Measurements from ENCODE around the gene P3H1. TPM values are rescaled to one million over a fixed set of nuclear protein-coding genes. Genes with fewer than 3 reads are reported as not detected.
"Not testable (repeated sequence)": the region's sequence is repeated elsewhere in the genome, so short reads cannot be mapped to it uniquely, and the experiment has no call there.

P3H1 gene
- polyA plus RNA-seq, 1 experiment: 156 TPM

DNA sequence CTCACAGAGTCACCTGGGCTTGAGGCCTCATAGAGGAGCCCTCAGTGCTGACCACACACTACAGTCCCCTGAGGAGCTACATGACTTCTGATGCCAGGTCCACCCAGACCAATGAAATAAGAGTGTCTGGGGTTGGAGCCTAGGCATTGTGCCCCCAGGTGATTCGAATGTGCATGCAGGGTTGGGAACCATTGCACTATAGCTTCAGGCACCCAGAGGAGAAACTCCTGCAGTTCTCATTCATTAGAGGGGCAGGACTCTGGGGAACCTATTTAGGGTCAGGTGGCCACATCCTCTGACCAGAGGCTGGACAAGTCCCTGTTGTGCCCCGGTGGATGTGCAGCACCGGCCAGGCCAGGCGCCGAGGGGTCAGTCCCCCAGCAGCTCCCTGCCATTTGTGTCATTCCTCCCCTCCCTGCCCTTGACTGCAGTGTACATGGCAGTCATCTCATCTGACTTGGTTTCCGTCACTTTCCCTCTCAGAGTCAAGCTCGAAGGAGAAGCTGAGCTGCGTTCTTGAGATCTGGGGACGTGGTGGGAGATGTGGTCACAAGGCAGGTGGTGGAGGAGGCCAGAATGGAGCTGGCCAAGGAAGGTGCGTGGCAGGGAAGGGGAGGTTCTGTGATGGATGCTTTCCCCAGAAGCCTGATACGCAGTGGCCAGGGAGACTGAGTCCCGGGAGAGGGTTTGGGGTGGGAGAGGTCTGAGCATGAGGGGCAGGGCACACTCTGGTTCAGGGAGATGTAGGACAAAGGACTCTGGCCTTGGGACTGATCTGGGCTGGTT is 33.2 kb downstream of the P3H1 start:
- POLR2A ChIA-PET: no interaction called here
- Histone ChIP-seq H3K27me3 (ENCODE audit: control insufficient read depth, insufficient read depth, low read length) (peaks cover 3% of the 10 kb centered on the region), H3K9me3 (ENCODE audit: control insufficient read depth, insufficient read depth, low read length) (no peaks in the 10 kb centered on the region; the same call in 1 of the 2 replicates), H3K27ac (ENCODE audit: low read depth, low read length) (no peak overlapping the region), H3K4me3 (ENCODE audit: low read depth, low read length) (no peak overlapping the region)
- DNase-seq (ENCODE audit: low read depth, low spot score): no peak
- CTCF ChIA-PET: interaction anchor here (0.7 kb wide), 1 partner anchor 32 kb away, joined by 3 read pairs; no protein-coding TSS in a partner anchor
- TF ChIP-seq, protein P1, sequence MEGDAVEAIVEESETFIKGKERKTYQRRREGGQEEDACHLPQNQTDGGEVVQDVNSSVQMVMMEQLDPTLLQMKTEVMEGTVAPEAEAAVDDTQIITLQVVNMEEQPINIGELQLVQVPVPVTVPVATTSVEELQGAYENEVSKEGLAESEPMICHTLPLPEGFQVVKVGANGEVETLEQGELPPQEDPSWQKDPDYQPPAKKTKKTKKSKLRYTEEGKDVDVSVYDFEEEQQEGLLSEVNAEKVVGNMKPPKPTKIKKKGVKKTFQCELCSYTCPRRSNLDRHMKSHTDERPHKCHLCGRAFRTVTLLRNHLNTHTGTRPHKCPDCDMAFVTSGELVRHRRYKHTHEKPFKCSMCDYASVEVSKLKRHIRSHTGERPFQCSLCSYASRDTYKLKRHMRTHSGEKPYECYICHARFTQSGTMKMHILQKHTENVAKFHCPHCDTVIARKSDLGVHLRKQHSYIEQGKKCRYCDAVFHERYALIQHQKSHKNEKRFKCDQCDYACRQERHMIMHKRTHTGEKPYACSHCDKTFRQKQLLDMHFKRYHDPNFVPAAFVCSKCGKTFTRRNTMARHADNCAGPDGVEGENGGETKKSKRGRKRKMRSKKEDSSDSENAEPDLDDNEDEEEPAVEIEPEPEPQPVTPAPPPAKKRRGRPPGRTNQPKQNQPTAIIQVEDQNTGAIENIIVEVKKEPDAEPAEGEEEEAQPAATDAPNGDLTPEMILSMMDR (IDR thresholded peaks at IDR 0.05; ENCODE audit: low read depth, low read length): no peak

DNA sequence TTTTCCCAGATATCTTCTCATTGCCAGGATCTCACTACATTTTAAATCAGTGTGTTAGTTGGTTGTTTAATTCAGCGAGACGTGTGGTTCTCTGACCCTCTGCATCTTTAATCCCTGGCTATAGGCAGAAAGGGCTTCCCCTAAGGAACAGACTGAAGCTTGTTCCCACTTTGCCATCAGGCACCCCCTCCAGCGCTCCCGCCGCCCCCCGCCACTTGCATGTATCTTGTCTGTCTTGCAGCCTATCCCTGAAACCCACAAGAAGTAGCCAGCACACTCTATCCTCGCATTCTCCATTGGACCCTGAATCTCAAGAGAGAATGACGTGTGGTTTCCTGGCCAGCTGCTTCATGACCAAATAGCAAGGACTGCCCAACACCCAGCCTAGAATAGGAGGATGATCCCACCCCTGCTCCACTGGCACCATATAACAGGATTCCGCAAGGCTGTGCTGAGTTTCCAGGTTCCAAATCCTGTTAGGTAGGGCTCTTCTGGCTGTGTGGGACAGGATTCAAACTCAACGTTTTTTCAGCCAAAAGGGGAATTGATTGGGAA is 34.6 kb downstream of the P3H1 start:
- Histone ChIP-seq H3K27ac (ENCODE audit: low read depth, low read length) (no peak overlapping the region), H3K27me3 (ENCODE audit: control insufficient read depth, insufficient read depth, low read length) (peaks cover 3% of the 10 kb centered on the region), H3K9me3 (ENCODE audit: control insufficient read depth, insufficient read depth, low read length) (no peaks in the 10 kb centered on the region; the same call in 1 of the 2 replicates), H3K4me3 (ENCODE audit: low read depth, low read length) (no peak overlapping the region)
- CTCF ChIA-PET: interaction anchor here (0.6 kb wide), 1 partner anchor 148 kb away, joined by 3 read pairs; no protein-coding TSS in a partner anchor
- POLR2A ChIA-PET: interaction anchor here (1.0 kb wide), 1 partner anchor 13 kb away, joined by 4 read pairs; no protein-coding TSS in a partner anchor
- TF ChIP-seq, protein P1 (IDR thresholded peaks at IDR 0.05; ENCODE audit: low read depth, low read length): no peak
- no peak for DNase-seq (ENCODE audit: low read depth, low spot score)

DNA sequence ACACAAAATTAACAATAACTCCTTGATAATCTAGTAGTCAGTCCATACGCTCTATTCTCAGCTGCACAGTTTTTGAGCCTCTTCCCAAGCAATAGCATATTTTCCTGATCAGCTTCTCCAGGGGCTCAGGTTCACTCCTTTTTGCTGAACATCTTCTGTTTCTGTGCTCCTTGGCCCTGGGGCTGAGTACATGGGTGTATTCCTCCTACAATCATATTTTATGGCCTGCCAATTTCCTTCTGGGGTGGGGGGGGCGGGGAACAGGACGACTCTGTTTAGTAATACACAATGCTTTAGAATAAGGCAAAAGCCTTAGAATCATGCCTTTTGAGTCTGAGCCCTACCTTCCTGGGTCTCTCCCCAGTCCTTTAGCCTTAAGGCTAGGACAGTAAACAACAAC is 35.2 kb downstream of the P3H1 start:
- peaks cover 3% of the 10 kb centered on the region for H3K27me3 ChIP-seq (ENCODE audit: control insufficient read depth, insufficient read depth, low read length)
- no peak for DNase-seq (ENCODE audit: low read depth, low spot score)
- no peak overlapping the region for H3K27ac ChIP-seq (ENCODE audit: low read depth, low read length)
- ChIA-PET POLR2A (interaction anchor here (1.0 kb wide), 1 partner anchor 14 kb away, joined by 4 read pairs; no protein-coding TSS in a partner anchor), CTCF (interaction anchor here (0.6 kb wide), 1 partner anchor 148 kb away, joined by 3 read pairs; no protein-coding TSS in a partner anchor)
- TF ChIP-seq, protein P1 (IDR thresholded peaks at IDR 0.05; ENCODE audit: low read depth, low read length): no peak
- H3K9me3 ChIP-seq (ENCODE audit: control insufficient read depth, insufficient read depth, low read length): no peaks in the 10 kb centered on the region; the same call in 1 of the 2 replicates
- H3K4me3 ChIP-seq (ENCODE audit: low read depth, low read length): no peak overlapping the region

DNA sequence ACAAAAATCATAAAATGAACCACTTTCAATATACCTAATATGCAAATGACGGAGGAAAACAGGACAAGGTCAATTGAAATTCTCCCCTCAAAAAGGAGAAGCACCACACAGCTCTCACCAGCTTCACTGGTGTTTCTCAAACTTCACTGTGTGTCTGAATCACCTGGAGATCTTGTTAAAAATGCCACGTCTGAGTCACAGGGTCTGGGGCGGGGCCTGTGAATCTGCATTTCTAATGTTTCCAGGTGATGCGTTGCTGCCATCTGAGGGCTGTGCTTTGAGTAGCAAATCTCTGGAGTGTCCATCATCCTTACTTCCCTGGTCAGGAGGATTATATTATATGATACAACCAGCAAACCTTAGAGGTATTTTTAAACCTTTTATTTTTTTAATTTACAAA is 35.8 kb downstream of the P3H1 start:
- TF ChIP-seq, protein P1 (IDR thresholded peaks at IDR 0.05; ENCODE audit: low read depth, low read length): no peak
- Histone ChIP-seq H3K27ac (ENCODE audit: low read depth, low read length) (no peak overlapping the region), H3K27me3 (ENCODE audit: control insufficient read depth, insufficient read depth, low read length) (peaks cover 3% of the 10 kb centered on the region), H3K9me3 (ENCODE audit: control insufficient read depth, insufficient read depth, low read length) (no peaks in the 10 kb centered on the region), H3K4me3 (ENCODE audit: low read depth, low read length) (no peak overlapping the region)
- CTCF ChIA-PET: no interaction called here
- no peak for DNase-seq (ENCODE audit: low read depth, low spot score)
- POLR2A ChIA-PET: no interaction called here

DNA sequence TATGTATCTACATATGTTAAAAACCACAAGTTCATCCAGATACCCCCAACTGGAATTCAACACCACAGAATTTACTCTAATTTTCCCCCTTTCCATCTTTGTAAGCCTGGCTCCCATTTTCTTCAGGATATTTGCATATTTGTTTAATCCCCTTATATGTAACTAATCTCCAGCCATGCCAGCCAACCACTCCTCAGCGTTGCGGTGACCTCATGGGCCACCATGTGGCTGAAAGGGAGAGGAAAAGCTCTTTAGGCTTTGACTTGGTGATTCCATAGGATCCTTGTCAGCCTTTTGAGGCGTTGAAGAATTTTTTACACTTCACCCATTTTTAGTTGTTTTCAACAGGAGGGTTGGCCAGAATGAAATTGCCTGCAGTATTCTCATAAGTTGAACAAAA is 36.8 kb downstream of the P3H1 start:
- H3K4me3 ChIP-seq (ENCODE audit: low read depth, low read length): no peak overlapping the region
- H3K27me3 ChIP-seq (ENCODE audit: control insufficient read depth, insufficient read depth, low read length): peaks cover 3% of the 10 kb centered on the region
- ChIA-PET CTCF (no interaction called here), POLR2A (no interaction called here)
- TF ChIP-seq, protein P1 (IDR thresholded peaks at IDR 0.05; ENCODE audit: low read depth, low read length): no peak
- H3K27ac ChIP-seq (ENCODE audit: low read depth, low read length): no peak overlapping the region
- no peak for DNase-seq (ENCODE audit: low read depth, low spot score)
- H3K9me3 ChIP-seq (ENCODE audit: control insufficient read depth, insufficient read depth, low read length): no peaks in the 10 kb centered on the region

DNA sequence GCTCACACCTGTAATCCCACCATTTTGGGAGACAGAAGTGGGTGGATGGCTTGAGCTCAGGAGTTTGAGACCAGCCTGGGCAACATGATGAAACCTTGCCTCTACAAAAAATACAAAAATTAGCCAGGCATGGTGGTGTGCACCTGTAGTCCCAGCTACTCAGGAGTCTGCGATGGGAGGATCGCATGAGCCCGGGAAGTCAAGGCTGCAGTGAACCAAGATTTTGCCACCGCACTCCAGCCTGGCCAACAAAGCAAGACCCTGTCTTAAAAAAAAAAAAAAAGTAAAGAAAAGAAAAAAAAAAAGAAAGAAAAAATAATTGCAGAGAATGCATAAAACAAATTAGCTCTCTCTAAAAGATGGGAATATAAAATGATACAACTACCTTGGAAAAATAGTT is 41.0 kb downstream of the P3H1 start:
- H3K9me3 ChIP-seq (ENCODE audit: control insufficient read depth, insufficient read depth, low read length); H3K27ac ChIP-seq (ENCODE audit: low read depth, low read length); DNase-seq (ENCODE audit: low read depth, low spot score); H3K4me3 ChIP-seq (ENCODE audit: low read depth, low read length); H3K27me3 ChIP-seq (ENCODE audit: control insufficient read depth, insufficient read depth, low read length): not testable (repeated sequence)
- ChIA-PET CTCF (interaction anchor here (0.6 kb wide), 1 partner anchor 9 kb away, joined by 3 read pairs; no protein-coding TSS in a partner anchor), POLR2A (interaction anchor here (0.7 kb wide), 1 partner anchor 584 kb away, joined by 6 read pairs; no protein-coding TSS in a partner anchor)
